WTC11 (cell line): ENCODE results near the gene MSLN. TPM values are rescaled to one million over a fixed set of nuclear protein-coding genes. Genes with fewer than 3 reads are reported as not detected.

ENCODE experiments used
- ELF4 ChIP-seq: sonication (generic); formaldehyde crosslinking; IDR thresholded peaks from 2 replicates; pipeline ENCODE4 v1.8.1; 2022; ENCODE audit warnings: low read depth, mild to moderate bottlenecking, moderate library complexity, missing genetic modification reagents
- FOXK1 ChIP-seq: sonication (generic); formaldehyde crosslinking; IDR thresholded peaks from 2 replicates; pipeline ENCODE4 v1.8.0; 2022; ENCODE audit warnings: mild to moderate bottlenecking, moderate library complexity, missing genetic modification reagents
- HMGA2 ChIP-seq: fragments of 250-450 bp; sonication (Bioruptor Pico); IDR thresholded peaks from 2 replicates; pipeline ENCODE4 v1.4.0; 2021; ENCODE audit warnings: mild to moderate bottlenecking, moderate library complexity
- MXD4 ChIP-seq: fragments of 250-450 bp; sonication (Bioruptor Pico); IDR thresholded peaks from 2 replicates; pipeline ENCODE4 v1.8.0; 2021; ENCODE audit warnings: mild to moderate bottlenecking, moderate library complexity, borderline replicate concordance
- MYBL2 ChIP-seq: sonication (generic); formaldehyde crosslinking; IDR thresholded peaks from 2 replicates; pipeline ENCODE4 v1.8.1; 2023; ENCODE audit warnings: mild to moderate bottlenecking, moderate library complexity, missing genetic modification reagents
- OVOL2 ChIP-seq: fragments of 250-450 bp; sonication (Bioruptor Pico); IDR thresholded peaks from 2 replicates; pipeline ENCODE4 v1.9.0; 2021; ENCODE audit warnings: mild to moderate bottlenecking, borderline replicate concordance
- SP1 ChIP-seq: sonication (generic); formaldehyde crosslinking; conservative IDR thresholded peaks from 2 replicates; pipeline ENCODE4 v1.8.1; 2022; ENCODE audit warnings: missing genetic modification reagents
- TCF7 ChIP-seq: sonication (generic); formaldehyde crosslinking; IDR thresholded peaks from 2 replicates; pipeline ENCODE4 v1.8.0; 2022; ENCODE audit warnings: mild to moderate bottlenecking, low read depth, missing genetic modification reagents, moderate library complexity
- total RNA-seq: library from RNA; stranded (reverse); gene quantifications from 3 replicates; pipeline ENCODE4 v1.2.3, GENCODE V29; 2021
- TF ChIP-seq, protein P1 (sequence below): sonication (generic); formaldehyde crosslinking; IDR thresholded peaks from 2 replicates; pipeline ENCODE4 v1.8.0; 2023; ENCODE audit warnings: missing genetic modification reagents
- TF ChIP-seq, protein P2 (sequence below): sonication (generic); formaldehyde crosslinking; conservative IDR thresholded peaks from 2 replicates; pipeline ENCODE4 v1.8.1; 2023; ENCODE audit warnings: mild to moderate bottlenecking, low read depth, missing genetic modification reagents, moderate library complexity
- TF ChIP-seq, protein P3 (sequence below): sonication (generic); formaldehyde crosslinking; conservative IDR thresholded peaks from 2 replicates; pipeline ENCODE4 v1.8.1; 2022; ENCODE audit warnings: mild to moderate bottlenecking, missing genetic modification reagents
- TF ChIP-seq, protein P4 (sequence below): fragments of 200-600 bp; IDR thresholded peaks from 2 replicates; pipeline ENCODE4 v1.8.0; 2022; ENCODE audit warnings: antibody characterized with exemption
- TF ChIP-seq, protein P5 (sequence below): fragments of 250-450 bp; sonication (Bioruptor Pico); IDR thresholded peaks from 2 replicates; pipeline ENCODE4 v1.9.0; 2021; ENCODE audit warnings: moderate library complexity, mild to moderate bottlenecking, inconsistent platforms, borderline replicate concordance
- TF ChIP-seq, protein P6 (sequence below): sonication (generic); formaldehyde crosslinking; IDR thresholded peaks from 2 replicates; pipeline ENCODE4 v1.8.1; 2023; ENCODE audit warnings: mild to moderate bottlenecking, moderate library complexity, missing genetic modification reagents
- TF ChIP-seq, protein P7 (sequence below): sonication (generic); formaldehyde crosslinking; IDR thresholded peaks from 2 replicates; pipeline ENCODE4 v1.8.1; 2022; ENCODE audit warnings: low read depth, missing genetic modification reagents, borderline replicate concordance
- TF ChIP-seq, protein P8 (sequence below): fragments of 250-450 bp; sonication (Bioruptor Pico); IDR thresholded peaks from 2 replicates; pipeline ENCODE4 v2.1.2; 2022; ENCODE audit warnings: mild to moderate bottlenecking, moderate library complexity
- TF ChIP-seq, protein P9 (sequence below): sonication (generic); formaldehyde crosslinking; IDR thresholded peaks from 2 replicates; pipeline ENCODE4 v1.8.1; 2023; ENCODE audit warnings: mild to moderate bottlenecking, missing genetic modification reagents, moderate library complexity
- TF ChIP-seq, protein P10 (sequence below): sonication (generic); formaldehyde crosslinking; IDR thresholded peaks from 2 replicates; pipeline ENCODE4 v1.8.1; 2022; ENCODE audit warnings: missing genetic modification reagents, borderline replicate concordance
- TF ChIP-seq, protein P11 (sequence below): sonication (generic); formaldehyde crosslinking; IDR thresholded peaks from 2 replicates; pipeline ENCODE4 v1.8.1; 2023; ENCODE audit warnings: mild to moderate bottlenecking, missing genetic modification reagents
- TF ChIP-seq, protein P12 (sequence below): sonication (generic); formaldehyde crosslinking; IDR thresholded peaks from 2 replicates; pipeline ENCODE4 v1.8.1; 2022; ENCODE audit warnings: mild to moderate bottlenecking, moderate library complexity, missing genetic modification reagents

MSLN gene
- total RNA-seq, 1 experiment from 2014 or later = 0.20 TPM

DNA sequence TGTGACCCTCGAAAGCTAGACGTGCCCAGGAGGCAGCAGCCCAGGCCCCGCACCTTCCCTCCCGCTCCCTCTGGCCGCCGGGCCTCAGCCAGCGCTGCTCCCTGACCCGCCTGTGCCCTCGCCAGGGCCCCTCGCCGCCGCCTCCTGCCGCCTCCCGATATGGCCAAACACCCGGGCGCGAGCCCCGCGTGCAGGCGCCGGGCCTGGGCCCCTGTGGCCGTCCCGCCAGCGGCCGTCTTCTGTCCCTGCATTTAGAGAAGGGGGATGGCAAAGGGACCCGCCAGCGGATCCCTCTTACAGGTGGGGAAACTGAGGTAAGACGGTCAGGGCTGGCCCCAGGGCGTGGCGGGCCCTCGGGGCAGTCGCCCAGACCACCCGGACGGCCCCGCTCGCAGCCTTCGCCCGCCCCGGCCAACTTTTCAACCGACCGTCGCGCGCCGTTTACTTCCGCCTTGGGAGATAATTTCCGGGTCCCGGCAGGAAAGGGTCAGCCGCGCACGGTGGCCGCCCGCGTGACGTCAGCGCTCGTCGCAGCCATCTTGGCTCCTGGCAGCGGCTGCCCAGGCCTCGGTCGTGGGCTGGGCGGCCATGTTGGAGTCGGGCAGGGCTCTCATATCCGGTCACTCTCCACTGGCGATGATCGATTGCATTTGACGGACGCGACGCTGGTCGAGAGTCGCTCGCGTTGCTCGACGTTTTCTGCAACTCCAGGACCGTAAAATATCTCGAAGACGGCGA, 47.0 kb downstream of the MSLN start (continued):
- TF ChIP-seq MYBL2 (CRISPR knock-in tag) (peak; percentile 77; the same call in 1 of the 2 replicates), MXD4 (no peak), FOXK1 (peak; percentile 94), OVOL2 (no peak), HMGA2 (CRISPR knock-in tag) (no peak), TCF7 (CRISPR knock-in tag) (no peak; the same call in 1 of the 2 replicates), ELF4 (no peak), SP1 (CRISPR knock-in tag) (peak; percentile 80)
- TF ChIP-seq, protein P1, sequence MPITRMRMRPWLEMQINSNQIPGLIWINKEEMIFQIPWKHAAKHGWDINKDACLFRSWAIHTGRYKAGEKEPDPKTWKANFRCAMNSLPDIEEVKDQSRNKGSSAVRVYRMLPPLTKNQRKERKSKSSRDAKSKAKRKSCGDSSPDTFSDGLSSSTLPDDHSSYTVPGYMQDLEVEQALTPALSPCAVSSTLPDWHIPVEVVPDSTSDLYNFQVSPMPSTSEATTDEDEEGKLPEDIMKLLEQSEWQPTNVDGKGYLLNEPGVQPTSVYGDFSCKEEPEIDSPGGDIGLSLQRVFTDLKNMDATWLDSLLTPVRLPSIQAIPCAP (CRISPR knock-in tag) = peak; percentile 62
- TF ChIP-seq, protein P2, sequence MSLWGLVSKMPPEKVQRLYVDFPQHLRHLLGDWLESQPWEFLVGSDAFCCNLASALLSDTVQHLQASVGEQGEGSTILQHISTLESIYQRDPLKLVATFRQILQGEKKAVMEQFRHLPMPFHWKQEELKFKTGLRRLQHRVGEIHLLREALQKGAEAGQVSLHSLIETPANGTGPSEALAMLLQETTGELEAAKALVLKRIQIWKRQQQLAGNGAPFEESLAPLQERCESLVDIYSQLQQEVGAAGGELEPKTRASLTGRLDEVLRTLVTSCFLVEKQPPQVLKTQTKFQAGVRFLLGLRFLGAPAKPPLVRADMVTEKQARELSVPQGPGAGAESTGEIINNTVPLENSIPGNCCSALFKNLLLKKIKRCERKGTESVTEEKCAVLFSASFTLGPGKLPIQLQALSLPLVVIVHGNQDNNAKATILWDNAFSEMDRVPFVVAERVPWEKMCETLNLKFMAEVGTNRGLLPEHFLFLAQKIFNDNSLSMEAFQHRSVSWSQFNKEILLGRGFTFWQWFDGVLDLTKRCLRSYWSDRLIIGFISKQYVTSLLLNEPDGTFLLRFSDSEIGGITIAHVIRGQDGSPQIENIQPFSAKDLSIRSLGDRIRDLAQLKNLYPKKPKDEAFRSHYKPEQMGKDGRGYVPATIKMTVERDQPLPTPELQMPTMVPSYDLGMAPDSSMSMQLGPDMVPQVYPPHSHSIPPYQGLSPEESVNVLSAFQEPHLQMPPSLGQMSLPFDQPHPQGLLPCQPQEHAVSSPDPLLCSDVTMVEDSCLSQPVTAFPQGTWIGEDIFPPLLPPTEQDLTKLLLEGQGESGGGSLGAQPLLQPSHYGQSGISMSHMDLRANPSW (CRISPR knock-in tag) = no peak
- TF ChIP-seq, protein P3, sequence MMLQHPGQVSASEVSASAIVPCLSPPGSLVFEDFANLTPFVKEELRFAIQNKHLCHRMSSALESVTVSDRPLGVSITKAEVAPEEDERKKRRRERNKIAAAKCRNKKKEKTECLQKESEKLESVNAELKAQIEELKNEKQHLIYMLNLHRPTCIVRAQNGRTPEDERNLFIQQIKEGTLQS (CRISPR knock-in tag) = no peak
- TF ChIP-seq, protein P4, sequence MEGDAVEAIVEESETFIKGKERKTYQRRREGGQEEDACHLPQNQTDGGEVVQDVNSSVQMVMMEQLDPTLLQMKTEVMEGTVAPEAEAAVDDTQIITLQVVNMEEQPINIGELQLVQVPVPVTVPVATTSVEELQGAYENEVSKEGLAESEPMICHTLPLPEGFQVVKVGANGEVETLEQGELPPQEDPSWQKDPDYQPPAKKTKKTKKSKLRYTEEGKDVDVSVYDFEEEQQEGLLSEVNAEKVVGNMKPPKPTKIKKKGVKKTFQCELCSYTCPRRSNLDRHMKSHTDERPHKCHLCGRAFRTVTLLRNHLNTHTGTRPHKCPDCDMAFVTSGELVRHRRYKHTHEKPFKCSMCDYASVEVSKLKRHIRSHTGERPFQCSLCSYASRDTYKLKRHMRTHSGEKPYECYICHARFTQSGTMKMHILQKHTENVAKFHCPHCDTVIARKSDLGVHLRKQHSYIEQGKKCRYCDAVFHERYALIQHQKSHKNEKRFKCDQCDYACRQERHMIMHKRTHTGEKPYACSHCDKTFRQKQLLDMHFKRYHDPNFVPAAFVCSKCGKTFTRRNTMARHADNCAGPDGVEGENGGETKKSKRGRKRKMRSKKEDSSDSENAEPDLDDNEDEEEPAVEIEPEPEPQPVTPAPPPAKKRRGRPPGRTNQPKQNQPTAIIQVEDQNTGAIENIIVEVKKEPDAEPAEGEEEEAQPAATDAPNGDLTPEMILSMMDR = no peak
- TF ChIP-seq, protein P5, sequence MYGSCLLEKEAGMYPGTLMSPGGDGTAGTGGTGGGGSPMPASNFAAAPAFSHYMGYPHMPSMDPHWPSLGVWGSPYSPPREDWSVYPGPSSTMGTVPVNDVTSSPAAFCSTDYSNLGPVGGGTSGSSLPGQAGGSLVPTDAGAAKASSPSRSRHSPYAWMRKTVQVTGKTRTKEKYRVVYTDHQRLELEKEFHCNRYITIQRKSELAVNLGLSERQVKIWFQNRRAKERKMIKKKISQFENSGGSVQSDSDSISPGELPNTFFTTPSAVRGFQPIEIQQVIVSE (CRISPR knock-in tag) = no peak
- TF ChIP-seq, protein P6, sequence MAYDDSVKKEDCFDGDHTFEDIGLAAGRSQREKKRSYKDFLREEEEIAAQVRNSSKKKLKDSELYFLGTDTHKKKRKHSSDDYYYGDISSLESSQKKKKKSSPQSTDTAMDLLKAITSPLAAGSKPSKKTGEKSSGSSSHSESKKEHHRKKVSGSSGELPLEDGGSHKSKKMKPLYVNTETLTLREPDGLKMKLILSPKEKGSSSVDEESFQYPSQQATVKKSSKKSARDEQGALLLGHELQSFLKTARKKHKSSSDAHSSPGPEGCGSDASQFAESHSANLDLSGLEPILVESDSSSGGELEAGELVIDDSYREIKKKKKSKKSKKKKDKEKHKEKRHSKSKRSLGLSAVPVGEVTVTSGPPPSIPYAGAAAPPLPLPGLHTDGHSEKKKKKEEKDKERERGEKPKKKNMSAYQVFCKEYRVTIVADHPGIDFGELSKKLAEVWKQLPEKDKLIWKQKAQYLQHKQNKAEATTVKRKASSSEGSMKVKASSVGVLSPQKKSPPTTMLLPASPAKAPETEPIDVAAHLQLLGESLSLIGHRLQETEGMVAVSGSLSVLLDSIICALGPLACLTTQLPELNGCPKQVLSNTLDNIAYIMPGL (CRISPR knock-in tag) = peak; percentile 82; the same call in 1 of the 2 replicates
- TF ChIP-seq, protein P7, sequence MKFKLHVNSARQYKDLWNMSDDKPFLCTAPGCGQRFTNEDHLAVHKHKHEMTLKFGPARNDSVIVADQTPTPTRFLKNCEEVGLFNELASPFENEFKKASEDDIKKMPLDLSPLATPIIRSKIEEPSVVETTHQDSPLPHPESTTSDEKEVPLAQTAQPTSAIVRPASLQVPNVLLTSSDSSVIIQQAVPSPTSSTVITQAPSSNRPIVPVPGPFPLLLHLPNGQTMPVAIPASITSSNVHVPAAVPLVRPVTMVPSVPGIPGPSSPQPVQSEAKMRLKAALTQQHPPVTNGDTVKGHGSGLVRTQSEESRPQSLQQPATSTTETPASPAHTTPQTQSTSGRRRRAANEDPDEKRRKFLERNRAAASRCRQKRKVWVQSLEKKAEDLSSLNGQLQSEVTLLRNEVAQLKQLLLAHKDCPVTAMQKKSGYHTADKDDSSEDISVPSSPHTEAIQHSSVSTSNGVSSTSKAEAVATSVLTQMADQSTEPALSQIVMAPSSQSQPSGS = no peak
- TF ChIP-seq, protein P8, sequence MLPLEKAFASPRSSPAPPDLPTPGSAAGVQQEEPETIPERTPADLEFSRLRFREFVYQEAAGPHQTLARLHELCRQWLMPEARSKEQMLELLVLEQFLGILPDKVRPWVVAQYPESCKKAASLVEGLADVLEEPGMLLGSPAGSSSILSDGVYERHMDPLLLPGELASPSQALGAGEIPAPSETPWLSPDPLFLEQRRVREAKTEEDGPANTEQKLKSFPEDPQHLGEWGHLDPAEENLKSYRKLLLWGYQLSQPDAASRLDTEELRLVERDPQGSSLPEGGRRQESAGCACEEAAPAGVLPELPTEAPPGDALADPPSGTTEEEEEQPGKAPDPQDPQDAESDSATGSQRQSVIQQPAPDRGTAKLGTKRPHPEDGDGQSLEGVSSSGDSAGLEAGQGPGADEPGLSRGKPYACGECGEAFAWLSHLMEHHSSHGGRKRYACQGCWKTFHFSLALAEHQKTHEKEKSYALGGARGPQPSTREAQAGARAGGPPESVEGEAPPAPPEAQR (CRISPR knock-in tag) = no peak
- TF ChIP-seq, protein P9, sequence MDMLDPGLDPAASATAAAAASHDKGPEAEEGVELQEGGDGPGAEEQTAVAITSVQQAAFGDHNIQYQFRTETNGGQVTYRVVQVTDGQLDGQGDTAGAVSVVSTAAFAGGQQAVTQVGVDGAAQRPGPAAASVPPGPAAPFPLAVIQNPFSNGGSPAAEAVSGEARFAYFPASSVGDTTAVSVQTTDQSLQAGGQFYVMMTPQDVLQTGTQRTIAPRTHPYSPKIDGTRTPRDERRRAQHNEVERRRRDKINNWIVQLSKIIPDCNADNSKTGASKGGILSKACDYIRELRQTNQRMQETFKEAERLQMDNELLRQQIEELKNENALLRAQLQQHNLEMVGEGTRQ (CRISPR knock-in tag) = peak; percentile 69
- TF ChIP-seq, protein P10, sequence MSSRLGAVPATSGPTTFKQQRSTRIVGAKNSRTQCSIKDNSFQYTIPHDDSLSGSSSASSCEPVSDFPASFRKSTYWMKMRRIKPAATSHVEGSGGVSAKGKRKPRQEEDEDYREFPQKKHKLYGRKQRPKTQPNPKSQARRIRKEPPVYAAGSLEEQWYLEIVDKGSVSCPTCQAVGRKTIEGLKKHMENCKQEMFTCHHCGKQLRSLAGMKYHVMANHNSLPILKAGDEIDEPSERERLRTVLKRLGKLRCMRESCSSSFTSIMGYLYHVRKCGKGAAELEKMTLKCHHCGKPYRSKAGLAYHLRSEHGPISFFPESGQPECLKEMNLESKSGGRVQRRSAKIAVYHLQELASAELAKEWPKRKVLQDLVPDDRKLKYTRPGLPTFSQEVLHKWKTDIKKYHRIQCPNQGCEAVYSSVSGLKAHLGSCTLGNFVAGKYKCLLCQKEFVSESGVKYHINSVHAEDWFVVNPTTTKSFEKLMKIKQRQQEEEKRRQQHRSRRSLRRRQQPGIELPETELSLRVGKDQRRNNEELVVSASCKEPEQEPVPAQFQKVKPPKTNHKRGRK (CRISPR knock-in tag) = no peak
- TF ChIP-seq, protein P11, sequence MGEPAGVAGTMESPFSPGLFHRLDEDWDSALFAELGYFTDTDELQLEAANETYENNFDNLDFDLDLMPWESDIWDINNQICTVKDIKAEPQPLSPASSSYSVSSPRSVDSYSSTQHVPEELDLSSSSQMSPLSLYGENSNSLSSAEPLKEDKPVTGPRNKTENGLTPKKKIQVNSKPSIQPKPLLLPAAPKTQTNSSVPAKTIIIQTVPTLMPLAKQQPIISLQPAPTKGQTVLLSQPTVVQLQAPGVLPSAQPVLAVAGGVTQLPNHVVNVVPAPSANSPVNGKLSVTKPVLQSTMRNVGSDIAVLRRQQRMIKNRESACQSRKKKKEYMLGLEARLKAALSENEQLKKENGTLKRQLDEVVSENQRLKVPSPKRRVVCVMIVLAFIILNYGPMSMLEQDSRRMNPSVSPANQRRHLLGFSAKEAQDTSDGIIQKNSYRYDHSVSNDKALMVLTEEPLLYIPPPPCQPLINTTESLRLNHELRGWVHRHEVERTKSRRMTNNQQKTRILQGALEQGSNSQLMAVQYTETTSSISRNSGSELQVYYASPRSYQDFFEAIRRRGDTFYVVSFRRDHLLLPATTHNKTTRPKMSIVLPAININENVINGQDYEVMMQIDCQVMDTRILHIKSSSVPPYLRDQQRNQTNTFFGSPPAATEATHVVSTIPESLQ (CRISPR knock-in tag) = no peak
- TF ChIP-seq, protein P12, sequence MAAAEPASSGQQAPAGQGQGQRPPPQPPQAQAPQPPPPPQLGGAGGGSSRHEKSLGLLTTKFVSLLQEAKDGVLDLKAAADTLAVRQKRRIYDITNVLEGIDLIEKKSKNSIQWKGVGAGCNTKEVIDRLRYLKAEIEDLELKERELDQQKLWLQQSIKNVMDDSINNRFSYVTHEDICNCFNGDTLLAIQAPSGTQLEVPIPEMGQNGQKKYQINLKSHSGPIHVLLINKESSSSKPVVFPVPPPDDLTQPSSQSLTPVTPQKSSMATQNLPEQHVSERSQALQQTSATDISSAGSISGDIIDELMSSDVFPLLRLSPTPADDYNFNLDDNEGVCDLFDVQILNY (CRISPR knock-in tag) = peak; percentile 63; the same call in 1 of the 2 replicates
